ENCODE measurements around the gene TOM1L2. TPM values are rescaled to one million over a fixed set of nuclear protein-coding genes. Genes with fewer than 3 reads are reported as not detected.

TOM1L2 gene
- polyA plus RNA-seq, 1 experiment, result 25.5 TPM

- ChIA-PET POLR2A (no interaction called here), CTCF (interaction anchor here (0.9 to 2.2 kb wide), 2 partner anchors 9 to 20 kb away, joined by 3 to 5 read pairs; no protein-coding TSS in a partner anchor)
- H3K4me3 ChIP-seq (ENCODE audit: low read depth, low read length), result no peak overlapping the region
- no peaks in the 10 kb centered on the region for H3K27me3 ChIP-seq (ENCODE audit: control insufficient read depth, insufficient read depth, low read length)
- no peak overlapping the region for H3K27ac ChIP-seq (ENCODE audit: low read depth, low read length)
- TF ChIP-seq, protein P1, sequence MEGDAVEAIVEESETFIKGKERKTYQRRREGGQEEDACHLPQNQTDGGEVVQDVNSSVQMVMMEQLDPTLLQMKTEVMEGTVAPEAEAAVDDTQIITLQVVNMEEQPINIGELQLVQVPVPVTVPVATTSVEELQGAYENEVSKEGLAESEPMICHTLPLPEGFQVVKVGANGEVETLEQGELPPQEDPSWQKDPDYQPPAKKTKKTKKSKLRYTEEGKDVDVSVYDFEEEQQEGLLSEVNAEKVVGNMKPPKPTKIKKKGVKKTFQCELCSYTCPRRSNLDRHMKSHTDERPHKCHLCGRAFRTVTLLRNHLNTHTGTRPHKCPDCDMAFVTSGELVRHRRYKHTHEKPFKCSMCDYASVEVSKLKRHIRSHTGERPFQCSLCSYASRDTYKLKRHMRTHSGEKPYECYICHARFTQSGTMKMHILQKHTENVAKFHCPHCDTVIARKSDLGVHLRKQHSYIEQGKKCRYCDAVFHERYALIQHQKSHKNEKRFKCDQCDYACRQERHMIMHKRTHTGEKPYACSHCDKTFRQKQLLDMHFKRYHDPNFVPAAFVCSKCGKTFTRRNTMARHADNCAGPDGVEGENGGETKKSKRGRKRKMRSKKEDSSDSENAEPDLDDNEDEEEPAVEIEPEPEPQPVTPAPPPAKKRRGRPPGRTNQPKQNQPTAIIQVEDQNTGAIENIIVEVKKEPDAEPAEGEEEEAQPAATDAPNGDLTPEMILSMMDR (IDR thresholded peaks at IDR 0.05; ENCODE audit: low read depth, low read length), result no peak
- H3K9me3 ChIP-seq (ENCODE audit: control insufficient read depth, insufficient read depth, low read length), result no peaks in the 10 kb centered on the region
- DNase-seq (ENCODE audit: low read depth, low spot score), result no peak
These were observed 72.7 kb downstream of the TOM1L2 start for GRCh38 chr17:17899486-17899885.

GRCh38 chr17:17898673-17899072, 73.5 kb downstream of the TOM1L2 start:
- ChIA-PET POLR2A (no interaction called here), CTCF (interaction anchor here (2.2 kb wide), 1 partner anchor 21 kb away, joined by 5 read pairs; no protein-coding TSS in a partner anchor)
- no peaks in the 10 kb centered on the region for H3K9me3 ChIP-seq (ENCODE audit: control insufficient read depth, insufficient read depth, low read length)
- H3K27ac ChIP-seq (ENCODE audit: low read depth, low read length), result no peak overlapping the region
- no peaks in the 10 kb centered on the region for H3K27me3 ChIP-seq (ENCODE audit: control insufficient read depth, insufficient read depth, low read length)
- no peak overlapping the region for H3K4me3 ChIP-seq (ENCODE audit: low read depth, low read length)
- DNase-seq (ENCODE audit: low read depth, low spot score), result no peak
- TF ChIP-seq, protein P1 (IDR thresholded peaks at IDR 0.05; ENCODE audit: low read depth, low read length), result no peak

GRCh38 chr17:17897442-17897841, 74.8 kb downstream of the TOM1L2 start:
- H3K27me3 ChIP-seq (ENCODE audit: control insufficient read depth, insufficient read depth, low read length), result no peaks in the 10 kb centered on the region
- no peak overlapping the region for H3K27ac ChIP-seq (ENCODE audit: low read depth, low read length)
- no peak overlapping the region for H3K4me3 ChIP-seq (ENCODE audit: low read depth, low read length)
- ChIA-PET CTCF (interaction anchor here (1.0 to 2.2 kb wide), 3 partner anchors 21 to 136 kb away, joined by 3 to 5 read pairs (median 5); no protein-coding TSS in a partner anchor), POLR2A (no interaction called here)
- TF ChIP-seq, protein P1 (IDR thresholded peaks at IDR 0.05; ENCODE audit: low read depth, low read length), result no peak
- H3K9me3 ChIP-seq (ENCODE audit: control insufficient read depth, insufficient read depth, low read length), result no peaks in the 10 kb centered on the region
- DNase-seq (ENCODE audit: low read depth, low spot score), result no peak

GRCh38 chr17:17896746-17897145, 75.5 kb downstream of the TOM1L2 start:
- Histone ChIP-seq H3K27ac (ENCODE audit: low read depth, low read length) (no peak overlapping the region), H3K4me3 (ENCODE audit: low read depth, low read length) (no peak overlapping the region), H3K9me3 (ENCODE audit: control insufficient read depth, insufficient read depth, low read length) (no peaks in the 10 kb centered on the region), H3K27me3 (ENCODE audit: control insufficient read depth, insufficient read depth, low read length) (no peaks in the 10 kb centered on the region)
- ChIA-PET CTCF (interaction anchor here (1.0 to 1.2 kb wide), 2 partner anchors 22 to 136 kb away, joined by 3 to 5 read pairs; no protein-coding TSS in a partner anchor), POLR2A (no interaction called here)
- DNase-seq (ENCODE audit: low read depth, low spot score), result no peak
- TF ChIP-seq, protein P1 (IDR thresholded peaks at IDR 0.05; ENCODE audit: low read depth, low read length), result no peak

DNA sequence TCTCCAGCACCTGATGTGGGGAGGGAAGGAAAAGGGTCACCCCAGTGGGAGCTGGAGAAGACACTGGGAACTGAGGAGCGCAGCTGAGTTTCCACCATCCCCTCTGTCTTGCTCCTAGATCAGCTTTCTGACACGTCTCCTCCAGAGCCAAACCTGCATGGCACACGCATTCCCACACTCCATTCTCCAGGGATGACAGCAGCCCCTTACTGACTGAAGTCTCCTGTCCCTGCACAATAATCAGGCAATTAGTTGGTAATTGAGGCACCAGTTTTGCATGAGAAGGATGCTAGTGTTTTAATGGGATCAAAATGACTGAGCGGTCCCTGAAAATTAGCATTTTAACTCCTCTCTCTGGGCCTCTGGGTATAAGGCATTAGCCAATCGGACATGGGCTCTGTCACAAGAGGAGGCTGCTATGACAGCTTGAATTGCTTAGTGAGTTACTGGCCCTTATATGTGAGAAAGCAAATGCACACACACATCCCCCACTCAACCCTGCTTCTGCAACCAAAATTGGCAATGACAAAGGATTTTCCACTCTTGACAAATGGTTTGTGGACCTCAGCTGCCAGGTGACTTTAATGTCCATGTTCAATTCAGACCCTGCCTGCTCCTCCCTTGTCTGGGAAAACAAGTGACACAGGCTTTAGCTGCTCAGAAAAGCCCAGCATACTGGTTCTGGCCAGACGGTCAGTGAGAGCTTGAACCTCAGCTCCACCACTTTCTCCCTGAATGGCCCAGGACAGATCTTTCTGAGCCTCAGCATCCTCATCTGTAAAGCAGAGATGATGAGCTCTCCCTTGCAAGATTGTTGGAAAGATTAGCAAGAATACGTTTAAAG, 78.2 kb downstream of the TOM1L2 start:
- no peak overlapping the region for H3K4me3 ChIP-seq (ENCODE audit: low read depth, low read length)
- no peak overlapping the region for H3K27ac ChIP-seq (ENCODE audit: low read depth, low read length)
- ChIA-PET CTCF (interaction anchor here (0.9 kb wide), 1 partner anchor 10 kb away, joined by 4 read pairs; no protein-coding TSS in a partner anchor), POLR2A (no interaction called here)
- H3K9me3 ChIP-seq (ENCODE audit: control insufficient read depth, insufficient read depth, low read length), result no peaks in the 10 kb centered on the region
- TF ChIP-seq, protein P1 (IDR thresholded peaks at IDR 0.05; ENCODE audit: low read depth, low read length), result no peak
- no peaks in the 10 kb centered on the region for H3K27me3 ChIP-seq (ENCODE audit: control insufficient read depth, insufficient read depth, low read length)
- DNase-seq (ENCODE audit: low read depth, low spot score), result no peak

Measured in AG04450 (cell line).